Activated effector memory CD4-positive, alpha-beta T cell treated with Interleukin-2 at 50 U/mL for 16 hours (primary cell): ENCODE measurements around the gene RPS6KL1.

Experiments
- DNase-seq: peaks from one replicate; pipeline ENCODE4 v3.0.0-alpha.2; 2020

Gene RPS6KL1

GRCh38 chr14:74922752-74923401, at the start of gene RPS6KL1:
TSS of gene RPS6KL1 (minus strand) at chr14:74923260. CDS start at chr14:74921541, 1,719 bp downstream.
- DNase-seq: peak; percentile 44

DNA sequence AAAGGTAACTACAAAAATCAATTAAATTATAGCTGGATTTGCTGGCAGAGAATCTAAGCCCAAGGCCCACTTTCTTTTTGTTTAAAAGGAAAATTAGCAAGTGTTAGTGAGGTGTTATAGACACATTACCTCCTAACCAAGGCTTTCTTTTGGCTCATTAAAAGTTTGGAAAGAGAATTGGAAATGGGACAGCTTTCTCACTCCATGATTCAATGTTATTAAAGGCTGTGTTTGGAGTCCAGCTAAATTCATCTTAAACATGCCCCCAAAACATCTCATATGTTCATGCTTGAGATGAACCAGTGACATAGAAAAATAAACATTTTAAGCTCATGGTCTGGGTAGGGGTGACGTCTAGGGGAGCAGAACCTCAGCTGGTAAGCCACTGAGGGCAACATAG, 45.8 kb upstream of the RPS6KL1 start:
- DNase-seq: no peak

- DNase-seq: no peak
Measured at GRCh38 chr14:74965486-74966153, 42.6 kb upstream of the RPS6KL1 start.

DNA sequence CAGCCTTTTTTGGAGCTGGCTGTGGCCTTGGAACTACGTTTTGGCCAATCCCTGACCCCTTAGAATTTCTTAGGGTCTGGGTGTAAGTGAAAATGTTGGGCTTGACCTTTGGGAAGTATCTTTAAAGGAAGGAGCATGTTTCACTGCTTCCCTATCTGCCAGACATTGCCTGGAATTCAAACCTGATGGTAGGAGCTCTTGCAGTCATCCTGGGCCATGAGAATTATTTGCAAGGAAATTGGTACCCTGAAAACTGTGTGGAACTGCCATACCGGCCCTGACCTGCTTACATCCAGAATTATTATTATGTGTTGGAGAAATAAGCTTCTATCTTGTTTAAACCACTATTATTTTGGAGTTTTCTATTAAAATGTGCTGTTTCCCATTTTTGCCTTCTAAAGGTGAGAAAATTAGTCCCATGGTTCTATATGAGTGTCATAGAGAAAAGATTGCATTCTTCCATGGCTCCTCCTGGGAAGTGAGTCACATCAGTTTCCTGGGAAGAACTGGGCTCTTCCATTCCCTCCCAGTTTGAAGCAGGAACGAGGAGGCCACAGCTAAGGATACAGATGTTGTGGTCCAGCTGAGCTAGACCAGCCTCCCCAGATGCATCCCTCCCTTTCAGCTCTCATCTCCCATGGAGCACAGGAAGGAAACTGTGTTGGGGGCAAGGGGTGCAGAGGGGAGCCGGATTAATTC, 41.9 kb upstream of the RPS6KL1 start:
- no peak for DNase-seq

GRCh38 chr14:74963705-74964271, 40.7 kb upstream of the RPS6KL1 start:
- no peak for DNase-seq

DNA sequence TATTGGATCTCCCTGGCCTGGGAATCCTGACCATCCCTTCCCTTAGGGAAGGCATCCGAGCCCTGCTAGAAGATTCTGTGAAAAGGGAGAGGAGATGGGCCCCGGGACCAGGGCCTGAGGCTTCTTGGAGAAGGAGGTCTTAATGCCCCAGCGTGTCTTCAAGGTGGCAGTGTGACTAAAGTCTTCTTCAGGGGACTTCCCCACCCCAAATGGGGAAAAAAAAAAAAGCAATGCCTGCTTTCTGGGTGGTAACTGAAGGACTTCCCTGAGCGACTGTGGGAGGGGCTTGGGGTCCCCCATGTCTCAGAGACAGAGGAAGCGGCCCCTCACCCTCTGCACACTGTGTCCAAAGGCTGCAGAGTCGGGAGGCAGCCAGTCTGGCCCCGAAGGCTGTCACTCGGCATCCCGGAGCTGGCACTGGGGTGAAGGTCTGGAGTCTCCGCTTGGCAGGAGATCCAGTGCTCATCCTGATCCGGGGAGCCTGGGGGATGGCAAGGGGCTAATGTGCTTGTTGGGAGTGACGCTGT, 40.2 kb upstream of the RPS6KL1 start:
- DNase-seq: no peak

- DNase-seq: no peak
Measured at GRCh38 chr14:74962493-74962892, 39.4 kb upstream of the RPS6KL1 start.

- no peak for DNase-seq
Measured at GRCh38 chr14:74962046-74962445, 39.0 kb upstream of the RPS6KL1 start.

DNA sequence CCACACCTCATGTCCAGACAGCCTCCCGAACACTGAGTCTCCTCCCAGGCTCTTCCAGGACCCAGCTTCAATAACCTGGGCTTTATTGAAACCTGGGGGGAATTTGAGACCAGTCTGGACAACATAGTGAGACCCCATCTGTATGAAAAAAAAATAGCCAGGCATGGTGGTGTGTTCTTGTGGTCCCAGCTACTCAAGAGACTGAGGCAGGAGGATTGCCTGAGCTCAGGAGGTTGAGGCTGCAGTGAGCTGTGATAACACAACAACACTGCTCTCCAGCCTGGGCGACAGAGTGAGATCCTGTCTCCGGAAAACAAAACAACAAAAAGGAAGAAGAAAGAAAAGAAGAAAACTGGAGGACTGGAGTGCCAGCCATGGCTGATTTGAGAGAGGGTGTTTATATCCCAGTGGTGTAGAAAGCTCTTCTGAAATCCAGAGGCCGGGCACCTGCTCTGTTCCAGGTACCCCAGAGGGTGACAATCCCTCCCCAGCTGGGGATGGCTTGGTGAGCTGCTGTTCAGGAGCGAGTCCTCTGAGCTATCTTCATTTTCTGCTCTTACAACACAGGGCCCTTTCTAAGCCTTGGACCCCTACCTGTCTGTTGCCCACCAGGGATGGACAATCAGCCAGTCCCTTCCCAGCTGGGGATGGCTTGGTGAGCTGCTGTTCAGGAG, 38.3 kb upstream of the RPS6KL1 start:
- no peak for DNase-seq

- DNase-seq: no peak
Measured at GRCh38 chr14:74960736-74961135, 37.7 kb upstream of the RPS6KL1 start.

- DNase-seq: no peak
Measured at GRCh38 chr14:74959596-74960180, 36.6 kb upstream of the RPS6KL1 start.

- DNase-seq: no peak
Measured at GRCh38 chr14:74956280-74957072, 33.4 kb upstream of the RPS6KL1 start.

GRCh38 chr14:74956027-74956279, 32.9 kb upstream of the RPS6KL1 start:
- DNase-seq: no peak

DNA sequence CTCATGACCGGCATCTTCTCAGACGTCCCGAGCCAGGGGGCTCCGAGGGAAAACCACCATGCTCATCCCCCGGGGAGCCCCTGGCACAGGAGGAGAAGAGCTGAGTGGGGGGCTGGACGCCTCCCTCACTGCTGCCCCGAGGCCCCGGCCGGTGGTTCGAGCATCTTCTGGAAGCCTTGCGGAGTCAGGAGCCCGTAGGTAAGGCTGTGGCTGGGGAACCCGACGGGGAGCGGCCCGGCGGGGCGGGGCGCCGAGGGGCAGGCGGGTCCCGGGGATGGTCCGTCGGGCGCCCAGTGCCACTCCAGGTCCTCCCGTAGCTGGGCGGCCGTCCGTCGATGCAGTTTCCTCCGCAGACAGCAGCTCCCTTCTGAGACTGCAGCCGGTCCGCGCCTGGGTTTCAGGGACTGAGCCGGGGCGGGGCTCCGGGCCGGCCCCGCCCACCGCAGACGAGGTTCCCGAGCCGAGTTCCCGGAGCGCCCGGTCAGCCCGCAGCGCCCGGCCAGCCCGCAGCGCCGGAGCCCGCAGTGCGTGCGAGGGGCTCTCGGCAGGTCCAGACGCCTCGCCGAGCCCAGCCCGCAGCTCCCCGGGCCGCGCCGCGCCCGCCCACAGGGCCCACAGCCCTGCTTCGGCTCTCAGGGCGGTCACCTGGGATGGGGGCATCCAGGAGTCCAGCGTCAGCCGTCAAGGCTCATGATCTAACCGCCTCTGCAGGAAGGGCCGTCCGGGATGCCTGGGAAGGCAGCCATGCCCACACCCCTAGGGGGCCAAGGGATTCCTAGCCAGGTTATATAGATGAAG, 32.4 kb upstream of the RPS6KL1 start, which contains the start of gene PGF:
TSS of gene PGF (minus strand) at position 369 of the 798 bp plus-strand sequence. CDS start at position 14, 355 bp downstream.
- DNase-seq: peak; percentile 19

DNA sequence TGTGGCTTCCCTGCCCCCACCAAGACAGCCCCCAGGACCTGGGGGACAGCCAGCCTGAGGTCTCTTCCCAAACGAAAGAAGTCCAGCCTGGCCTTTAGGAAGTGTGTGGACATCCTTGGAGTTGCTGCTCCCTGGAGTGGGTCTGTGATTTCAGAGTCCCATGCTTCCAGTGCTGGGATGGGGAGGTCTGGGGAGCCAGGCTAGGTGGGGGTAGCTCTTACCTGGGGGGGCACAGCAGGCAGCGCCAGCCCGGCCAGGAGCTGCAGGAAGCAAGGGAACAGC, 31.8 kb upstream of the RPS6KL1 start:
- DNase-seq: no peak

- DNase-seq: no peak
Measured at GRCh38 chr14:74954232-74954946, 31.3 kb upstream of the RPS6KL1 start.

GRCh38 chr14:74953686-74954085, 30.6 kb upstream of the RPS6KL1 start:
- no peak for DNase-seq

DNA sequence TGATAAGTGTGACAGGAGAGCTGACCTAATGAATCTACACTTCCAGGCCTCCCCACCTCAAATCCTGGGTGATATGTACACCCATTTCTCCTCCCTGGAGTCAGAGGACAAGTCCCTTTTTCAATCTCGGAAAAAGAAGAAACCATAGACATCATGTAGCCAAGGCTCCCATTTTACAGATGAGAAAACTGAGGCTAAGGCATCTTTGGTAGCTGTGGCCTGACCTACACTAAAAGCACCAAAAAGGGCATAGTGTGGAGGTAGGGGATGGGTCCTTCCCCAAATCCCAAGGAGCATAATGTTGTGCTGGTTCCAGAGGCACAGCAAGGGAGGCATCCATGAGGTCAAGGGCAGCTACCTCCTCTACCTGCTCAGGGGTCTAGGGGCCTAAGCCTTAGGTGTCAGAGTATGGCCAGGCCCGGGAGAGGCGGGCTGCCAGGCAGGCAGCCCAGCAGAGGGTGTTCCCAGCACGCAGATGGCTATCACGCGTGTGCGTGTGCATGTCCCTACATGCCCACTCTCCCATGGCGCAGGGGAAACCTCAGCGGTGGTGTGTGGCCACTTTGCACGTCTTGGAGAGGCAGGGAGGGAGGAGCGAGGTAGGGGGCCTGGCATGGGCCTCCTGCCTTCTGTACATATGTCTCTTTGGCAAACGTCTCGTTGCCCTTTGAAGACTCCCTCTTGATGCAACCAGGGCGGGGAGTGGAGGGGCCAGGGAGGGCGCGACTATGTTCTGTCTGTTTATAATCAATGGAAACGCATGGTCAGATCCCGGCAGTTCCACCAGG, 29.8 kb upstream of the RPS6KL1 start:
- no peak for DNase-seq

DNA sequence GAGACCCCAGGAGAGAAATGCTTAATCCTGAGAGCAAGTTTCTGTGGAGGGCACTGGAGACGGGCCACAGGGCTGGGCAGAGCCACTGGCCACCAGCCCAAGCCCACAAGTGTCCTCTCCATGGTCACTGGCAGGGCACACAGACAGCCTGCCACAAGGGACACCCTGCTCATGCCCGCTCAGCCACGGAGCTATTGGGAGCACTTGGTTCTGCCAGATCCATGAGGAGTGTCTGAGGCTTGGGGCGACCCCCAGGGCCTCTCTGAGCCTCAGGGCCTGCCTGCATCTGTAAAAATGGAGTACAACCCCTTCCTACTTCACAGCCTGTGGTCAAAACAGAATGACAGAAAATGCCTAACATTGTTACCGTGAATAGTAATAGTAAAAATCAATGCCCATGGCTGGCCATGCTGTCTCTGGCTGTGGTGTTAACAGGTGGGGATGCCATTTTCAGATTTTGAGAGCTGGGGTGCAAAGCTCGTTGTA, 29.2 kb upstream of the RPS6KL1 start:
- DNase-seq: no peak
